CD4-positive, alpha-beta T cell treated with Interleukin-10 for 1 hour (primary cell): ENCODE data around the gene PTBP1.
"Not testable (repeated sequence)": the region's sequence is repeated elsewhere in the genome, so short reads cannot be mapped to it uniquely, and the experiment has no call there.

Experiments used
- DNase-seq: peaks from one replicate; pipeline ENCODE4 v3.0.0-alpha.2; 2020

The PTBP1 gene

DNA sequence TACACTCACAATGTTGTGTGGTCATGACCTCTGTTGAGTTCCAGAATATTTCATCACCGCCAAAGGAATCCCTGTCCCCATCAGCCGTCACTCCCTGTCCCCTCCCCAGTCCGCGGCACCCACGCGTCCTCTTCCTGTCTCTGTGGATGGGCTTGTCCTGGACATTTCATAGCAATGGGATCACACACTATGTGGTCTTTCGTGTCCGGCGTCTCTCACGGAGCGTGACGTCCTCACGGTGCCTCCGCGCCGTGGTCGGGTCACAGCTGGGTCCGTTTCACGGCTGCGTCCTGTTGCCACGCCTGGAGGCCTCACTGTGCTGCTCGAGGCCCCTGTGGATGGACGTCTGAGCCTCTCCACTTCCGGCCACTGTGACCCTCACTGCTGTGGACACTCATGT is 37.0 kb downstream of the PTBP1 start:
- DNase-seq: no peak

DNA sequence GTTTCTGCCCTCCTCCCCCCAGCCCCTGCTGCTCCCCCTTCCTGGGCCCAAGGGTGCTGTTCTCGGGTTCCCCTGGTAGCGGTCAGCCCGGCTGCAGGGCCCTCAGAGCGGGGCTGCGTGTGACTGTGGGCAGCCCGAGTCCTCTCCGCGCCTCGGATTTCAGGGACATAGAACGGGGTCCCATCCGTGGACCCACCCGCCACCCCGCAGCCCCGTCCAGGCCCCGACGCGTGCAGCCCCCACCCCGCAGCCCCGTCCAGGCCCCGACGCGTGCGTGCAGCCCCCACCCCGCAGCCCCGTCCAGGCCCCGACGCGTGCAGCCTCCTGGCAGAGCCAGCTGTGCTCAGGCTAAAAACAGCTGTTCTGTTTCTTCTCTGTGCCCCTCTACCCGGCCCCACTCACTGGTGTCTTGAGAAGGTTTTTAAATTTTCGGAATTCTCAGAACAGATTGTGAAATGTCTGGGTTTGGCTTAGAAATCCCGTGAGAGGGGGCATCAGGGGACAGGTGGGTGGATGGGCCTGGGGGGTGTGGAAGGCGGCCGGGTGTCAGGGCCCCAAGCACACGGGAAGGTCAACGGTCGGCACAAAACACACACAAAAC is 38.1 kb downstream of the PTBP1 start:
- no peak for DNase-seq

DNA sequence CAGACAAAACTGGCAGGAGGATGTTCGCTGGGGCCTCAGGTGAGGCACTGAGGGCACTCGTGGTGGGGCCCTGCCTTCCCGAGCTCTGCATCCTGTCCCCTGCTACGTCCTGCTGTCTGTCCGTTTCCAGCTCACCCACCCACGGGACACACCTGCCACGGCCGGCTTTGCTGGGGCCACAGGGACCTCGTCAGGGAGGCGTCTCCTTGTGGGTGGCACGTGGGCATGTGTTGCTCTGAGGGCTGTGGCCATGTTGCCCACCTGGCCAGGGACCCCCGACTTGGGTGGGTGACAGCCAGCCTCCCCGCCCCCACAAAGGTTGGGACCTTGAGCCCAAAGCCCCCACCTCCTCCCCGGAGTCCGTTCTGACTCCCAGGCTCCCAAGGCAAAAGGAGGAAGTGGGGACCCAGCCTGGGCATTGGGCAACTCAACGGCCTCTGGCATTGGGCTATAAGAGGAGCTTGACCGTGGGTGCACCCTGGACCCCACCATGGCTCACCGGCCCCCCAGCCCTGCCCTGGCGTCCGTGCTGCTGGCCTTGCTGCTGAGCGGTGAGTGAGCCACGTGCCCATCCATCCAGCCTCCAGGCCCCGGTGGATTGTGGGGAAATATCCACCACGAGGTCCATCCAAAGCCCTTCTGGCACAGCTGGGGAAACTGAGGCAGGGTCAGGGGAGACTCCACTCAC is 43.4 kb downstream of the PTBP1 start, which contains the start of gene PRTN3:
Gene PRTN3 (plus strand): TSS at position 481 of the 688 bp plus-strand sequence. CDS start 10 bp downstream, at position 491.
- DNase-seq: no peak

DNA sequence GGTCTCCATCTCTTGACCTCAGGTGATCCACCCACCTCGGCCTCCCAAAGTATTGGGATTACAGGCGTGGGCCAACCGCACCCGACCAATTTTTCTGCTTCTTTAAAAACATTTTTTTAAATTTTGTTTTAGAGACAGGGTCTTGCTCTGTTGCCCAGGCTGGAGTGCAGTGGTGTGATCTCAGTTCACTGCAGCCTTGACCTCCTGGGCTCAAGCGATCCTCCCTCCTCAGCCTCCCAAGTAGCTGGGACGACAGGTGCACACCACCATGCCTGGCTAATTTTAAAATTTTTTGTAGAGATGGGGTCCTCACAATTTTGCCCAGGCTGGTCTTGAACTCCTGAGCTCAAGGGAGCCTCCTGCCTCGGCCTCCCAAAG is 45.5 kb downstream of the PTBP1 start:
- DNase-seq: not testable (repeated sequence)

DNA sequence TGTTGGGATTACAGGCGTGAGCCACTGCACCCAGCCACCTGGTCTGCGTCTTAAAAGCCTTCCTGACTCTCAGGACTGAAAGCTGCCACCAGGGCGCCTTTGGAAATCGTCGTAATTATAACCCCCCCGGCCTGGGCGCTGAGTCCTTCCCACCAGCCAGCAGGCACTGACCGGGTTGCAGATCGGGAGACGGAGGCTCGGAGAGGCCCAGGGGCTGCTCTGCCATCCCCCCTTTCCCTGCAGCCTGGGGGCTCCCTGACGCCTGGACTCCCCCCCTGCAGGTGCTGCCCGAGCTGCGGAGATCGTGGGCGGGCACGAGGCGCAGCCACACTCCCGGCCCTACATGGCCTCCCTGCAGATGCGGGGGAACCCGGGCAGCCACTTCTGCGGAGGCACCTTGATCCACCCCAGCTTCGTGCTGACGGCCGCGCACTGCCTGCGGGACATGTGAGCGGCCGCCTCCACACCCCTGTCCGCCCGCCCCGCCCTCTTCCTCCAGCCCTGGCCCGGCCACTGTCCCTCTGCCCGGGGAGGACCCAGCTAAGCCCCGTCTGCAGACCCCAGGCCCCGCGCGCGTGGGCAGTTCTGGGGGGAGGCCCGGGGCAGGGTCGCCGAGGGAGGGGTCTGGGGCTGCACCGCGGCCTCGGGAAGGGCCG is 46.1 kb downstream of the PTBP1 start:
- DNase-seq: no peak

DNA sequence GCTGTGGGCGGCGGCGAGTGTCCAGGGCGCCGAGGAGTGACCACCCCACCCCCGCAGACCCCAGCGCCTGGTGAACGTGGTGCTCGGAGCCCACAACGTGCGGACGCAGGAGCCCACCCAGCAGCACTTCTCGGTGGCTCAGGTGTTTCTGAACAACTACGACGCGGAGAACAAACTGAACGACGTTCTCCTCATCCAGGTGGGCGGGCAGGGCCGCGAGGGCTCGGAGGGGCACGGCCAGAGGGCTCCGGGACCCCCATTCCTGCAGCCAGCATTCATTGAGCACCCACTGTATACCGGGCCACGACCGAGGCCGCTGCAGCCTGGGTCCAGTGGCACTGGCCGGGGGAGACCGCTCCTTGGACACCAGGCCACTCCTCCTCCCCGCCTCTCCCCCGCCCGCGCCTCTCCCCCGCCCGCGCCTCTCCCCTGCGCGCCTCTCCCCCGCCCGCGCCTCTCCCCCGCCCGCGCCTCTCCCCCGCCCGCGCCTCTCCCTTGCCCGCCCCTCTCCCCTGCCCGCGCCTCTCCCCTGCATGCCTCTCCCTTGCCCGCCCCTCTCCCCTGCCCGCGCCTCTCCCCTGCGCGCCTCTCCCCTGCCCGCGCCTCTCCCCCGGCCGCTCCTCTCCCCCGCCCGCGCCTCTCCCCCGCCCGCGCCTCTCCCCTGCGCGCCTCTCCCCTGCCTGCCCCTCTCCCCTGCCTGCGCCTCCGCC is 46.7 kb downstream of the PTBP1 start:
- DNase-seq: no peak

DNA sequence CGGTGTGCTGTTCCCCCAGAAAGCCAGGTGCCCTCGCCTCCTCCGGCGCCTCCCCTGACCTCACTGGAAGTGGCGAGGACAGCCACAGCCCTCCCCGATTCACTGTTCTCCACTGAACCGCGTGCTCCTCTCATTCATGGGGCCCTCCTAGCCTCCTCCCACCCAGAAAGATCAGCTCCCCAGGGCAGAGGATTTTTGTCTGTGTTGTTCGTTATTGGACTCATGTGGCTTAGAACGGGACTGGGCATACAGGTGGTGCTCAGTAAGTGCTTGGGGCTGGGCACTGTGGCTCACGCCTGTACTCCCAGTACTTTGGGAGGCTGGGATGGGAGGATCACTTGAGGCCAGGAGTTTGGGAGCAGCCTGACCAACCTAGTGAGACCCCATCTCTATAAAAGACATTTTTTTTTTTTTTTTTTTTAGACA is 47.3 kb downstream of the PTBP1 start:
- no peak for DNase-seq

DNA sequence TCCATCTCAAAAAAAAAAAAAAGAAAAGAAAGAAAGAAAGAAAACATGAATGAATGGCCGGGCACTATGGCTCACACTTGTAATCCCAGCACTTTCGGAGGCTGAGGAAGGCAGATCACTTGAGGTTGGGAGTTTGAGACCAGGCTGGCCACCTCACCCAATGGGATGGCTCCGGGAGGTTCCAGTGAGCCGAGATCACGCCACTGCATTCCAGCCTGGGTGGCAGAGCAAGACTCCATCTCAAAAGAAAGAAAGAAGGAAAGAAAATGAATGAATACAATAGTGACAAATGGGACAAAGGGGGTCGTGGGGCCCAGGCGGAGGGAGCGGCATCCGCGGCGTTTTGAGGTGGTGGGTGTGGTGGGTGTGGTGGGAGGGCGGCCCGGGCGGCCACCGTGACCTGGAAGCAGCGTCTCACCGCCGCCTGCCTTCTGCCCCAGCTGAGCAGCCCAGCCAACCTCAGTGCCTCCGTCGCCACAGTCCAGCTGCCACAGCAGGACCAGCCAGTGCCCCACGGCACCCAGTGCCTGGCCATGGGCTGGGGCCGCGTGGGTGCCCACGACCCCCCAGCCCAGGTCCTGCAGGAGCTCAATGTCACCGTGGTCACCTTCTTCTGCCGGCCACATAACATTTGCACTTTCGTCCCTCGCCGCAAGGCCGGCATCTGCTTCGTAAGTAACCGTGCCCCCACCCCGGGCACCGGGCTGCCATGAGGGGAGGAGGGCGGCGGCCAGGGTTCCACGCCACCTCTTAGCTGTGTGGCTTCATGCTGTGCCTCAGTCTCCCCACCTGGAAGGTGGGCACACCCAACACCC is 48.7 kb downstream of the PTBP1 start:
- no peak for DNase-seq

DNA sequence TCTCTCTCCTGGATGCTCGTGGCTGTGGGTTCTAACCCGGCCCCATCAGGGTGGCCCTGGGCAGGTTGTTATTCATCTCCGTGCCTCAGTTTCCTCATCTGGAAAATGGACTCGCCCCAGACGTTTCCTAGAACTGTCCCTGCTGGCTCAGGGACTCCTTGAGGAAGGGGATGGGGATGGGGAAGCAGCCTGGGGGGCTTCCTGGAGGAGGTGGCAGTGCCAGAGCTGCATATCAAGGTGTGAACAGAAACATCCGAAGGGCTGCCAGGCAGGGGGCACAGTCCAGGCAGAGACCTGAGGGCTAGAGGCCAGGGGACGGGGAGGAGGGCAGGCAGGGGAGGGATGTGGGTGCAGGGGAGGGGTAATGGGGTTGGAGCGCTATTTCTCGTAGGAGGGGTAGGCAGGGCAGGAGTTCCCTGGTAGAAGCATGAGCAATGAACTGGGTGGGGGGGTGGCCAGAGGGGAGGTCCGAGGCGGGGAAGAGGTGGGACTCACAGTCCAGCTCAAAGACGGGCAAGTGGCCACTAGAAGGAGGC is 51.2 kb downstream of the PTBP1 start:
- DNase-seq: no peak

DNA sequence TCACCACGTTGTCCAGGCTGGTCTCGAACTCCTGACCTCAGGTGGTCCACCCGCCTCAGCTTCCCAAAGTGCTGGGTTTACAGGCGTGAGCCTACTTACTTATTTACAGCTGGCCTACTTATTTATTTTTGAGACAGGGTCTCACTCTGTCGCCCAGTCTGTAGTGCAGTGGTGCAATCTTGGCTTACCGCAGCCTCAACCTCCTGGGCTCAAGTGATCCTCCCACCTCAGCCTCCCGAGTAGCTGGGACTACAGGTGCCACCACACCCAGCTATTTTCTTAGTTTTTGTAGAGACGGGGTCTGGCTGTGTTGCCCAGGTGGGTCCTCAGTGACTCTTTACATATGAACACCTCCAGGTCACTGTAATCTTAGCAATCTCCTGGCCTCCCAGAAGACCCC is 51.9 kb downstream of the PTBP1 start:
- DNase-seq: not testable (repeated sequence)

DNA sequence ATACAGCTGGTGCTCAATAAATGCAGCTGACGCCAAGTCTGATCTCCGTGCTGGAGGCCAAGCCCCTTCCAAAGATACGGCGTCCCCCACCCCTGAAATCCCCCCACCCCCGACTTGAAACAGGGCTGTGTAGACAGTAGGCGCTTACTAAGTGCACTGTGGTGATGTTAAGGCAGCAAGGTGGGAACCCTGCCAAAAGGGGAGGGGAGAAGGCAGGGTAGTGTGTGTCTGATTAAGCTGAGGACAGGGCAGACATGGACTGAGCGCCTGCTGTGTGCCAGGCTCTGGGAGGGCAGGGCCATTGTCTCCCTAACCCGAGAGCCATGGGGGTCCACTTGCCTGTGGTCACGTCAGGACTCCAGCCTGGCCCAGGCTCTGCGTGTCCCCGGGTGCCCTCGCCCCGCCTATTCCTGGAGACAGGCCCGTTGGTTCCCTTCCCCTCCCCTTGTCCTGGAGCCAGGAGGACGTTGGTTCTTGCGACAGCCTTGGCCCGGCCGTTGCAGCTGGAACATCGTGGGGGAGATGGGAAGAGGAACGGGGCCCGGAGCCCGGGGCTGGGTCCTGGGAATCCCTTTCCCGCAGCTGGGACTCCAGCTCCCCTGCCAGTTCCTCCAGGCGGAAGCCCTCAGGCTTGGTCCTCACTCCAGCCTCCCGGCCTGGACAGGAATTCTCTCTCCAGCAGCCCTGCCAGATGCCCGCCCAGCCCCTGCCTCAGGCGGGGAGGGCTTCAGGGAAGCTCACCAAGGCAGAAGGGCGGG is 53.1 kb downstream of the PTBP1 start:
- DNase-seq: no peak

DNA sequence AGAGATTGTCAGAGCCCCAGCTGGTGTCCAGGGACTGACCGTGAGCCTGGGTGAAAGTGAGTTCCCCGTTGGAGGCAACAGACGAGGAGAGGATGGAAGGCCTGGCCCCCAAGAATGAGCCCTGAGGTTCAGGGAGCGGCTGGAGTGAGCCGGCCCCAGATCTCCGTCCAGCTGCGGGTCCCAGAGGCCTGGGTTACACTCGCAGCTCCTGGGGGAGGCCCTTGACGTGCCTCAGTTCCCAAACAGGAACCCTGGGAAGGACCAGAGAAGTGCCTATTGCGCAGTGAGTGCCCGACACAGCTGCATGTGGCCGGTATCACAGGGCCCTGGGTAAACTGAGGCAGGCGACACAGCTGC is 53.7 kb downstream of the PTBP1 start:
- no peak for DNase-seq

DNA sequence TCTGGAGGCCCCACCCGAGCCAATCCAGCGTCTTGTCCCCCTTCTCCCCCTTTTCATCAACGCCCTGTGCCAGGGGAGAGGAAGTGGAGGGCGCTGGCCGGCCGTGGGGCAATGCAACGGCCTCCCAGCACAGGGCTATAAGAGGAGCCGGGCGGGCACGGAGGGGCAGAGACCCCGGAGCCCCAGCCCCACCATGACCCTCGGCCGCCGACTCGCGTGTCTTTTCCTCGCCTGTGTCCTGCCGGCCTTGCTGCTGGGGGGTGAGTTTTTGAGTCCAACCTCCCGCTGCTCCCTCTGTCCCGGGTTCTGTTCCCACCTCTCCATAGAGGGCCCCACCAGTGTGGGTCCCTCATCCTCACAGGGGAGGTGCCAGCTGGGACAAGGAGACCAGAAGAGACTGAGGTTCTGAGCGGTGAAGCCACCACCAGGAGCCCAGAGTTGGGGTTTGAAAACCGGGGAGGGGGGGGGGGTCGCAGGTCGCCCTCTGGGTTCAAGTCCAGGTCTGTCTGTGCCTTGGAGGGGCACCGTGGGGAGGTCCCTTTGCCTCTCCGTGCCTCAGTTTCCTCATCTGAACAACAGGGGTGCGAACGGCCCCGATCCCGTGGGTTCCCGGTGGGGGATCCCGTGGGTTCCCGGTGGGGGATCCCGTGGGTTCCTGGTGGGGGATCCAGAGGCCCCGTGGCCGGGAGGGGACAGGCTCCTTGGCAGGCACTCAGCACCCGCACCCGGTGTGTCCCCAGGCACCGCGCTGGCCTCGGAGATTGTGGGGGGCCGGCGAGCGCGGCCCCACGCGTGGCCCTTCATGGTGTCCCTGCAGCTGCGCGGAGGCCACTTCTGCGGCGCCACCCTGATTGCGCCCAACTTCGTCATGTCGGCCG is 55.1 kb downstream of the PTBP1 start, which contains the start of gene ELANE:
Gene ELANE (plus strand): TSS at position 168 of the 878 bp plus-strand sequence. CDS start 26 bp downstream, at position 194.
- no peak for DNase-seq

DNA sequence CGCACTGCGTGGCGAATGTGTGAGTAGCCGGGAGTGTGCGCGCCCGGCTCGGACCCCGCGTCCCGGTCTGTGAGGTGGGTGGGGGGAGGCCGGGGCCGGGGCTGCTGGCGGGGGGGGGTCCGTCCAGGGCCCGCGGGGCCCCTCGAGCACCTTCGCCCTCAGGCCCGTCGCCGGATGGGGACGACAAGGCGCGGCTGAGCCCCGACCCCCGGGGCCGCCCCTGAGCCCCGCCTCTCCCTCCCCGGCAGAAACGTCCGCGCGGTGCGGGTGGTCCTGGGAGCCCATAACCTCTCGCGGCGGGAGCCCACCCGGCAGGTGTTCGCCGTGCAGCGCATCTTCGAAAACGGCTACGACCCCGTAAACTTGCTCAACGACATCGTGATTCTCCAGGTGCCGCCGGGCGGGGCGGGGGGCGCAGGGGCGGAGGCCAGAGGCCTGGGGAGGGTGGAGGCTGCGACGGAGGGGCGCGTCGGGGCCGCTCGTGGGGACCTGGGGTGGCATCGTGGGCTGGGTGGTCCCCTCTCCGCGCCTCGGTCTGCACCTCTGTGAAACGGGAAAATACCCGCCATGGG is 55.8 kb downstream of the PTBP1 start:
- DNase-seq: no peak

DNA sequence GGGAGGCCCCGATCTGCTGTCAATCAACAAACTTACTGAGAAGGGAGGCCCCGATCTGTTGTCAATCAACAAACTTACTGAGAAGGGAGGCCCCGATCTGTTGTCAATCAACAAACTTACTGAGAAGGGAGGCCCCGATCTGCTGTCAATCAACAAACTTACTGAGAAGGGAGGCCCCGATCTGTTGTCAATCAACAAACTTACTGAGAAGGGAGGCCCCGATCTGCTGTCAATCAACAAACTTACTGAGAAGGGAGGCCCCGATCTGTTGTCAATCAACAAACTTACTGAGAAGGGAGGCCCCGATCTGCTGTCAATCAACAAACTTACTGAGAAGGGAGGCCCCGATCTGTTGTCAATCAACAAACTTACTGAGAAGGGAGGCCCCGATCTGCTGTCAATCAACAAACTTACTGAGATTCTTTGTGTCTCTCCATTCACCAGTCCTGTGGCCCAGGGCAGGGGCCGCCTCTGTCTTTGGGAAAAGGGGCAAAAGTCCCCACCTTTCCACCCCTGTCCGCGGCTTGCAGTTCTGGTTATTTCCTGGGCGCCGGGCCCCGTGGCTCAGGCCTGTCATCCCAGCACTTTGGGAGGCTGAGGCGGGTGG is 56.5 kb downstream of the PTBP1 start:
- DNase-seq: not testable (repeated sequence)

DNA sequence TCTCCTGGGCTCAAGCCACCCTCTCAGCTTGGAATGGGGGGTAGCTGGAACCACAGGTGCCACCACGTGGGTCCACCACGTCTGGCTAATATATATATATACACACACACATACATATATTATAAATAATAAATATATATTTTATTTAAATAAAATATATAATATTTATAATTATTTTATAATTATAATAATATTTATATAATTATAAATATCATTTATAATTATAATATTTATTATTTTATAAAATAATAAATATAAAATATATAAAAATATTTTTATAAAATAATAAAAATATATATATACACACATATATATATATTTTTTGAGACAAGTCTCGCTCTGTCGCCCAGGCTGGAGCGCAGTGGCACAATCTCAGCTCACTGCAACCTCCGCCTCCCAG is 57.3 kb downstream of the PTBP1 start:
- no peak for DNase-seq

DNA sequence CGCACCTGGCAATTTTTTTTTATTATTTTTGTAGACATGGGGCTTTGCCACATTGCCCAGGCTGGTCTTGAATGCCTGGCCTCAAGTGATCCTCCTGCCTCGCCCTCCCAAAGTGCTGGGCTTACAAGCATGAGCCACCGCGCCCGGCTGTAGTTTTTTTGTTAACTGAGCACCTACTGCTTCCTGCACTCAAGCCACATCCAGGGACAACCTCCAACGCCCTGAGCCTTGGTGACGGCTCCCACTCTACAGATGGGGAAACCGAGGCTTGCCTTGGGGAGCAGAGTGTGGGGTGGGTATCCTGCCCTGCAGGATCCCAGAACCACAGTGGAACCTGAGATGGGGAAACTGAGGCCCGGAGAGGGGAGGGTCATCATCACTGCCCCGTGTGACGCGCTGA is 57.9 kb downstream of the PTBP1 start:
- DNase-seq: no peak

DNA sequence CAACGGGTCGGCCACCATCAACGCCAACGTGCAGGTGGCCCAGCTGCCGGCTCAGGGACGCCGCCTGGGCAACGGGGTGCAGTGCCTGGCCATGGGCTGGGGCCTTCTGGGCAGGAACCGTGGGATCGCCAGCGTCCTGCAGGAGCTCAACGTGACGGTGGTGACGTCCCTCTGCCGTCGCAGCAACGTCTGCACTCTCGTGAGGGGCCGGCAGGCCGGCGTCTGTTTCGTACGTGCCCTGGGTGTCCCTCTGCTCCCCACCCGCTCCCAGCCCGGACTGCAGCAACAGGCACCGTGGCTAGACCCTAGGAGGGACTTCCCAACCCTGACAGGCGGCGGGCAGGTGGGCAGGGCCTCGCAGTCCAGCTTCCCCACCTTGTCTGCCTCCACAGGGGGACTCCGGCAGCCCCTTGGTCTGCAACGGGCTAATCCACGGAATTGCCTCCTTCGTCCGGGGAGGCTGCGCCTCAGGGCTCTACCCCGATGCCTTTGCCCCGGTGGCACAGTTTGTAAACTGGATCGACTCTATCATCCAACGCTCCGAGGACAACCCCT is 58.4 kb downstream of the PTBP1 start:
- DNase-seq: no peak

DNA sequence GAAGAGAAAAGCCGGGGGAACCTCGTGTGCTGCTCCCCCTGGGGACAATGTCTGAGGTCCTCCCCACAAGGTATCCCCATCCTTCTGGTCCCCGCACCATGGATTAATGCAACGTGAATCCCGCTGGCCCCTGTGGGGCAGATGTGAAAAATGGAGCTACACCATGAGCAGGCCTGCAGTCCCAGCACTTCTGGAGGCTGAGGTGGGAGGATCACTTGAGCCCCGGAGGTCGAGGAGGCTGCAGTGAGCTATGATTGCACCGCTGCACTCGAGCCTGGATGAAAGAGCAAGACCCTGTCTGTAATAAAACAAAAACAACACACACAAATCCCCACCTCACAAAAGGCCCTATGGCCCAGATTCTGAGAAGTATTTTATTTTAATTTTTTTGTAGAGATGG is 61.0 kb downstream of the PTBP1 start:
- no peak for DNase-seq
